8988T (cell line): Measurements from ENCODE around the gene SCN1A.
"Not testable (repeated sequence)": the region's sequence is repeated elsewhere in the genome, so short reads cannot be mapped to it uniquely, and the experiment has no call there.

Source experiments
- DNase-seq: peaks from one replicate; pipeline ENCODE4 v3.0.0; 2011

Gene SCN1A

DNA sequence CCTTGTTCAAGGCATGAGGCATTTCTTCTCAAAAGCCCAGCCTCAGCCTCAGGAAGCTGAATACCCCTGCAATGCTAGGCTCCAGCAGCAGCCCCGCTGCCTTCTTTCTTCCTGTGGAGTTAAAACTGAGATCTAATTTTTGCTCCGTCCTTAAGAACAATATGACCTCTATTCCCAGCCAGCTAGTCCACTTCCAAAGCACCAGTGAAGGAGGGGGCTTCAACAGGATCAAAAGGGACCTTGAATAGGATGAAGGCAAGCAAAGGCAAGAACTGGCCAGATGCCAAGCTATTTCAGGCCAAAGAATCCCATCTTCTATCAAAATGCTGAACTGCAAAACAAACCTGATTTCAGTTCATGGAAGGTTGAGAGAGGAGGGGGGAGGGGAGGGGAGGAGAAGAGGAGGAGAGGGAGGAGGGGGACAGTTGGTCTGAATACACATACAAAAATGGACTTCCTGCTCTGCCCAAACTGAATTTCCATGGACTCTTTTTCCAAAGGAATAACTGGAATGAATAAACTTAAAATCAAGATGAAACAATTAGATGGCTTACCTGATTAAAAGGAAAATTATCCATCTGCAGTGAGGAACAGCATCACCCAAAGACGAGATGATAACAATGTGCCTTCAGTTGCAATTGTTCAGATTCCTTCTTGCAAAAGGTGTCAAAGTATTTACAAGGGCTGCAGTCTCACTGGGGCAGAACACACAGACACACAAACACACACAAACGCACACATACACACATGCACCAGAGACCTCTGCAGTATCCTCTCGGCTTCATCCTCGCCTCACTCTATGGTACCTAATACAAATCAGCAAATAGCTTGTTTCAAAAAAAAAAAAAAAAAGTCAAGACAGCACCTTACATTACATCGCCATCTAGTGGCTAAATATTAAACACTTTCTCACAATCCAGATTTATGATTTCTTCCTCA is at the start of gene SCN1A:
TSS of gene SCN1A (minus strand) at position 804 of the 939 bp plus-strand sequence. CDS start 54,399 bp downstream, outside the sequence.
- peak; percentile 6 for DNase-seq

DNA sequence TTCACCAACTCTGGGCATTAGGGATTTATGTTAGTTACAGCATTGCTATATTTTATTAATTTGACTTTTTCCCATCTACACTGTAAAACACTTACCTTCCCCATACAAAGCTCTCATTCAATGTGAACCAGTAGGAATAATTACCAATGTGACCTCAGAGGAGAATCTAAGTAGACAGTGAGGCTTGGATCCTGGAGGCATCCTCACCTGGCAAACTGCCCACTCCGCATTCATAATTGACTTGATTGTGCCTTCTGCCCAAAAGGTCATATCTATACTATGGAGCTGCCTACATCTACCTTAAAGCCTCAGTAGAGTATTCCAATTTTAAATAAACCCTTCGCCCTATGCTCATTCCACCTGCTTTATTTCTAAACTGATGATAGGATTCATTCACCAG is 45.4 kb upstream of the SCN1A start:
- no peak for DNase-seq

DNA sequence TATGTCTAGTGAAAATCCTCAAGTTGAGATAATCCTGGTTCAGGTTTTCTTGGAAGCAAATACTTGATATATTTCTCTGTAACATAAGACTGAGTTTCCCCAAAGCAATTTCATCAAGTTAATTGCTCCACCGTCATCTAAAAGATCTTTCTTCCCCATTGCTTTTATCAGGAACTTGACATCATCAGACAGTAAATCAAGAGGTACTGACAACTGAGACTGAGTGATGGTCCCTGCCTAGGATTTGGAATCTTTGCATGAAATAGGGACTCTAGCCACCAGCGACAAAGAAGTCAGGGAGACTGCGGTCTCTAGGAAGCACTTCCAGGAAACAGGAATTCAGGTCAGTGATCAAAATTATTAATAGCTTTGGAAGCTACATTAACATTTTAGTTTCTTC is 43.4 kb upstream of the SCN1A start:
- no peak for DNase-seq

DNA sequence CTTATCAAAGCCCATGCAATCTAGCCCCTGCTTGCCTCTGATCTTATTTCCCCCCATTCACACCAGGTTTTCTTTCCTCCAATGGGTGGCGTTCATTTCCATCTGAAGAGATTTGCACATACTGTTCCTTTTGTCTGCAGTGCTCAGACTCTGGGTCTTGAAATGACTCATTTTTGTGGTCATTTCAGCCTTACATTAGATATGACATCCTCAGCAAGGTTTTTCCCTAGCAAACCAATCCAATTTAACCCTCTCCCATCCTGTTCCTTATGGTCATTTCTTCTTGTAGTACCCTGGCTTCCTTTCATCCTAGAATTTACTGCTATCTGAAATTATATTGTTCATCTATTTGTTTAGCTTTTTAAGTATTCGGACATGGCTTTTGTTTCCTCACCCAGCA is 42.5 kb upstream of the SCN1A start:
- no peak for DNase-seq

DNA sequence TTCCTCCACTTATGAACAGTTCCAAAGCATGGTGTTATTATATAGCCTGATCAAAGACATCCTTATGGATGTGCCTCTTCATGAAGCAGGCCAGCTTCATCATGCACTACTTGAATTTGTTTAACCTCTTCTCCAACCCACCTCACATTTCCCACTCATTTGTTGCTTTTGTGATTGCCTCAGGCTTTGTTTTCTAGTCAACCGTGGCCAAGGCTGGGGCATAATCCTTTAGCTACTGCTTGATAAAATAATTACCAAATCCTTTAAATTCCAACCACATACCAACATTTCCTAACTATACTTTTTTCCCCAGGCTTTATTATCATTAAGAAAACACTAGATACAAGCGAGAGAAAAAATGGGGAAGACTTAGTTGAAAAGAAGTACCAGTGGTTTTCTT is 39.6 kb upstream of the SCN1A start:
- no peak for DNase-seq

DNA sequence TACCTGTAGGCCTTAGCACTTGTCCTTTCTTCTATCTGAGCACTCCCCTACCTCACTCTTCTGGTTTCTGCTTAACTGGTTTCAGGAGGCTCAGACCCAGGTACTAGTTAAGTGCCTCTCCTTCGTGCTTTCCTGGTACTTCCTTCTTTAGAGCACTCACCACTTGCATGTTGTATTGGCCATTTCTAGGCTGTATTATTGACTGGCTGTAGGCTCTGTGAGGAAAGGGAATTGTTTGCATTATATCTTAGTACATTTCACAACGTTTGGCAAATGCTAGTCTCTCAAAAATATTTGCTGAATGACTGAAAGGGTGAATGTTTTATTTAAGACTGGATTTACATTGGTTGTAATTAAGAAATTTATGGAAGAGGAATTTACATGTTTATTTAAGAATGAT is 36.0 kb upstream of the SCN1A start:
- no peak for DNase-seq

DNA sequence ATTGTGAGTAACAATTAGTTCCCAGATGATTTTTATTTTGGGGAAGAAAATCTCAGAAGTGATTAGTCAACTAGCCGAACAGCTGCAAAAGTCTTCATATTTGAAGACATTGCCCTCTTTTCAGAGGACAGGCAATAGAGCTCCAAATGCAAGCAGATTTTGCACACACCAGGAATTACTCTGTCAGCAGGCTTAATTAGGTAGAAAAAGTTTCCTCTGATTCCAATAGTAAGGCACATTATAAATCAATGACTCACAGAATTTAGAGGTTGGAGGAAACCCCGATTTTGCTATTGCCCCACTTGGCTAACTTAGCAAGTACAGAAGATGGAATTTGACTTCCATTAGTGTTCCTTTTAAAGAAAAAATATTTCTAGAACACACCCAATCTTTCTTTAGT is 30.7 kb upstream of the SCN1A start:
- no peak for DNase-seq

DNA sequence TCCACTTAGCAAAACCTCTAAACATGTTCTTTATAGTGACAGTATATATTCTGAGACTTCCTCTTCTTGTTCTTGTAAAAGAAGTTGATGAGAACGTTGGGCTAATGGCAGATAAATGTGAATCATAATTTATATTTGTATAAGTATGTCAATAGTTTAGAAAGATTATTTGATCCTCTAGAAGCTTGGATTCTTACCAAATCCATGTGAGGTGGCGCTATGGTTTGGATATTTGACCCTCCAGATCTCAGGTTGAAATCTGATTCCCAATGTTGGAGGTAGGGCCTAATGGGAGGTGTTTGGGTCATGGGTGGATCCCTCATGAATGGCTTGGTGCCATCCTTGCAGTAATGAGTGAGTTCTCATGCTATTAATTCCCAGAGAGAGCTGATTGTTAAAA is 29.8 kb upstream of the SCN1A start:
- DNase-seq, result no peak

DNA sequence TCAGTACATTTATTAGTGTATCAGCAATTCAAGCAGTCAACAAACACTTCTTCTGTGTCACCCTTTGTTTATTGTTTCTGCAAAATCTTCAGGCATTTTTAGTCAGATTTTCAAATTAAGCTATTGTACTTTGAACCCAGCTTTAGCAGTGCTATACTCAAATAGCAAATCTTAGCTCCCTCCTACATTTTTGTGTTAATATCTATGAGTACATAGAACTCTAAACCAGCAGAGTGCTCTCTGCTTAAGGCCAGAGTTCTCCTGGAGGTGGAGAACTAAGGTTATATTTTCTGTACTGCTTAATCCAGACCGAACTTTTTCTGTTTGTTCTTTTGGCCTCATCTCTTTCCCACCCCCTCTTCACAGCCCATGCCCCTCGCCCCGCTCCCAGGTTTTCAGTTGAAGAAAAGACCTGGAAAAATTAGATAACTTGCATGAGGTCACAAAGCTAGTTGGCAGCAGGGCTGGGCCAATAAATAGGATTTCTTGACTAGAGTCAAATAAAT is 29.2 kb upstream of the SCN1A start:
- no peak for DNase-seq

DNA sequence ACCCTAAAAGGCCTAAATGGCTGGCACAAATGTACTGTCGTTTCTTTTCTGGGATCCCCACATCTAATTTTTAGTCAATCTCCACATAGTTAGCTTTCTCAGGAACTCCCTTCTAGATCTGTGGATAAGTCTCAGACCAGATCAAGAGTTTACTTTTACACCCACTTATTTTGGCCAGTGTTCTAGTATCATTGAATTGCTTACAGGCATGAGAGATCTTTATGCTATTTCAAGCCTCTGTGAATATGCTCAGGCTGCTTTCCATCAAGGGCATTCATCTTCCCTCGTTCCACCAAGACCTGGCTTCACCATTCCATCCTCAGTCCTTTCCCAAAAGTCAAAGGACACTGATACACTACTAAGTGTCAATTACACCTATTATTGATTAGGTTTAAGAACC is 27.8 kb upstream of the SCN1A start:
- no peak for DNase-seq

DNA sequence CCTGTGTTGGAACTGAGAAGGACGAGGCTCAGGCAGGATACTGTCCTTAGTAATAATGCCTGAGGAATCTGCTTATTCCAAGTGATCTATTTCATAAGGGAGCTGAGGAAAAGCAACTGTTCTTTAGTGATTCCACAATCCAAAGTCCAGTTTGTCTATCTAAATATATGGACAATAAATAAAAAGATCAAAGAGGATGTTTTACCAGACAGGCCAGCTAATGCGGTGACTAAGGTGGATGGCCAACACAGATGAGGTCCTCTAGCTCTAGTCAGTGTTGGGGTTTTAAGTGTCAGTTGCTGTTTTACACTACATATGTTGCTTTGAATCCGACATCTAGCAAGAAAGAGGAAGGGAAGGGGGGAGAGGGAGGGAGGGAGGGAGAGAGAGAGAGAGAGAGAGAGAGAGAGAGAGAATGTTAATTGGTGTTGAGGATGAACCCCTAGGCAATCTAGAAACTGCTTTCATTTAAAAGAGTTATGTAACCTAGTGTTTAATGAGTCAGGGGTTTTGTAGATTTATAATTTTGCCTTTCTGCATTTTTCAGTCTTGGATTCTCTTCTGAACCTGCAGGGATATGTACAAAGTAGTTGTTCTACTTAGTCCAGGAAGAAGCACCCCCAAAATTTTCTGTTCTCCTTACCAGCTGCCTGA is 27.0 kb upstream of the SCN1A start:
- DNase-seq, result no peak

DNA sequence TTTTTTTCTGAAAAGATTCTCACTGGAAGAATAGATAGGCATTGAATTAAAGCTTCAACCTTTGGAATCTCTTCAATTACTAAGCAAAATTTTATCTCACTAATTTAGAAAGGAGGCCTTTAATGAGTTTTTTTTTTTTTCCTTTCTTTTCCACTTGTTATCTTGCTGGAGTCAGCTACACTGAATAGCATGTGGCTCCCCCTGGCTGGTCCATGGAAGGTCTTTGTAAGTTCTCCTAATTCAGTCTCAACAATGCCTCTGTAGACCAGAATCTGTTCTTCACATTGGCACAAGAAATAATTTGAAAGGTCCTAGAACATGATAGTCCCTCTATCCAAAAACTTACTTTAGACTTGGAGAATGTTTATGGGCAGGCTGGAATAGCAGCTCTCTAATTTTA is 24.2 kb upstream of the SCN1A start:
- no peak for DNase-seq

DNA sequence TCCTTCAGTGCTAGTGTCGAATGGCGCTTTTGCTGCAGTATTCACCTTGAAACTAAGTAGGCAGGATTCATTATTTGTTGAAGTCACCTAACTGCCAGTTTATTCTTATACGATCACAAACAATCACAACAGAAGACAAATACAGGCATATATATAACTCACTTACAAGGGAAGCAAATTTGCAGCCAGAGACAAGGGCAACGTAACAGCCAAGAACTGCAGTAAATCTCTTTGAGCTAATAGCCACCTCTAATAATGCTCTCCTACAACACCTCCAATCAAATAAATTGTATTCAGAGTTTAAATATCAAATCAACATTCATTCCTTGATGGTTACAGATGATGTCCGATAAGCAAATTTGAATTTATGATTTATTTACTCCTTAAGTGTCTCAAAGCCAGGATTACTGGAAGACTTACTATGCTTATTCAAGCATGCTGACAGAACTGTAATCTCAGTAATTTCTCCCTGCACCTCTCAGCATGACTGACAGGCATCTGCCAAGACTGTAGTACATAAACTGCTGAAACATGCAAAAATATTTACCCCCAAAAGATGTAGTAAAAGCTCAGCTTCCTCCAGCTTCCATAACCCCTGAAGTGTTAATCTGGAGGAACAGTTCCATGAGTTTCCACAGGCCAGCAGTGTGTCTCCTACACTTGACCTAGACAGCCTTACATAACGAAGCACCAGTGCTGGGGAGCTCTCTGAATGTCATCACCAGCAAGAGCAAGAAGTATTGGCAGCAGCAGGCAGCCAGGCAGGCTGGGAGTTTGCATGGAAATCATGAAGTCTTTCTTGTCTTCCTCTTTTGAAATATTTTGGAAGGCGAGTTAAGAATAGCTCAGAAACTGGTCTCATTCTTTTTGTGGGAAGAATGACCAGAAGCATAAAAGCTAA is 20.9 kb upstream of the SCN1A start:
- DNase-seq, result no peak

DNA sequence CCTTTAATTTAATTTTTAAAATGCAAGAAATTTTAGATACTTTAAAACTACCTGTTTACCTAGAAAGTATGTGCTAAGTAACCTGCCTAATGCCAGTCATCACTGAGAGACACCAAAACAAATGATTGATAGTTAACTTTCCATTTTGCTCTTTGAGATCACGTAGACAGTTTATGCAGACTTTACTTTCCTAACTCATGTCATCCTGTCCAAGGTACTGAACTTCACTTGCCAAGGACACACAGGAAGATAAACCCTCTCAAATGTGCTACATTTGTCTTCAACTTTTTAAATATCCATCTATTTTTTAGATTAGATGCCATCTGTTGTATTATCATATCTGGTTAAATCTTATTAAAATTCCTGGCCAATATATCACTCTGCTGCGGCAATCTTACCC is 20.1 kb upstream of the SCN1A start:
- no peak for DNase-seq

DNA sequence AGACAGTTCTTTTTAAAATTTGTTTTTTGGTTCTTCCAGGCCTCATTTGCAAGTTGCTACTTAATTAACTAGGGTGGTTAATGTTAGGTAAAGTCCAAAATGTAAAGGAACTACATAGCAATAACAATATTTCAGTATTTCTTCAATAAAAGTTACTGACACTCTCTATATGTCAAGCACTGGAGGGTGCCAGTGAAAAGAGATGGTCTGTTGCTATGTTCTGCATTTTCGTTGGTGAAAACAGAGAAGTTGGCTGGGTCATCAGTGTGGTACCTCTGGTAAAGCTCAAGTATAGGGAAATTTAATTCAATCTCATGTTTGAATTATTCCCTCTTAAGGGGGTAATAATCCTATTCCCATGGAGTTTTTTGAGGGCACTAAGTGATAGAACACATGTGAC is 16.3 kb upstream of the SCN1A start:
- DNase-seq, result no peak

DNA sequence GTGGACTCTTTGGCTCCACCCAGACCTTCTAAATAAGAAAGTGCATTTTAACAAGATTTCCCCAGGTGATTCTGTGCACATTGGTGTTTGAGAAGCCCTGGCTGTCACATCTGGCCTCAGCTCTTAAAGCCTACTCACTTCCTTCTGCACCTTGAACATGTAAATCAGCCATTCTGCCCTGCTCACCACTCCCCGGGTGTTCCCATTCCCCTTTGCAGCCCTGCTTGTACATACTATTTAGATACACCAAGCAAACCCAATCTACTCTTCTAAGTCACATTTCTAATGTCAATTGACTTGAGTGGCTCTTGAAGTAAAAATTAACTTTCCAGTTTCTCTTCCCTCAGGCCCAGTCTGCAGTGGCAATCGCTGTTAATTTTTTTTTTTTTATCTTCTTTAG is 13.1 kb upstream of the SCN1A start:
- DNase-seq, result no peak

DNA sequence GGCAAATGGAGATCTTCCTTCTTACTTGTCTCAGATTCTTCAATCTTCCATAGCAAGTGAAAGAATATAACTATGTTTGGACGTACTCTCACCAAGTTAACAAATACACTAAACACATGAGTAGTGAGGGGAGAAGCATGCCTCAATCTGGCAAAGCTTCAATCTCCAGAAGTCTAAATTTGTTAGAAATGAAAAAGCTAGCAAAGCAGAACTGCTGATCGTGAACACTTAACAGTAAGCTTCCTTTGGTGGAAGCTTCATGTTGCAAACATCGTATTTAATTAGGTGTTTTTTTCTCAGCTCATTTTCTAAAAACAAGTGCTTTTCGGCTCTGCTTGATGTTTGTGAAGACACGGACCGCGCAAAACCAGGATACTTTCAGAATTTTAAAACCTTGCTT is 12.7 kb upstream of the SCN1A start:
- DNase-seq, result no peak

DNA sequence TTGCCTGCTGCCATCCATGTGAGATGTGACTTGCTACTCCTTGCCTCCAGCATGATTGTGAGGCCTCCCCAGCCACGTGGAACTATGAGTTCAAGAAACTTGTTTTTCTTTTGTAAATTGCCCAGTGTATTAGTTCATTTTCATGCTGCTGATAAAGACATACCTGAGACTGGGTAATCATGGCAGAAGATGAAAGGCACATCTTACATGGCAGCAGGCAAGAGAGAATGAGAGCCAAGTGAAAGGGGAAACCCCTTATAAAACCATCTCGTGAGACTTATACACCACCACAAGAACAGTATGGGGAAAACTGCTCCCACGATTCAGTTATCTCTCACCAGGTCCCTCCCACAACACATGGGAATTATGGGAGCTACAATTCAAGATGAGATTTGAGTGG is 11.7 kb upstream of the SCN1A start:
- not testable (repeated sequence) for DNase-seq

DNA sequence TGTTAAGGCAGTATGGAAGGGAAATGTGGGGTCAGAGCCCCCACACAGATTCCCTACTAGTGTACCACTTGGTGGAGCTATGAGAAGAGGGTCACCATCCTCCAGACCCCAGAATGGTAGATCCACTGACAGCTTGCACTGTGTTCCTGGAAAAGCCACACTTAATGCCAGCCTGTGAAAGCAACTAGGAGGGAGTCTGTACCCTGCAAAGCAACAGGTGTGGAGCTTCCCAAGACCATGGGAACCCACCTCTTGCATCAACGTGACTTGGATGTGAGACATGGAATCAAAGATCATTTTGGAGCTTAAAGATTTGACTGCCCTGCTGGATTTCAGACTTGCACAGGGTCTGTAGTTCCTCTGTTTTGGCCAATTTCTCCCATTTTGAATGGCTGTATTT is 10.8 kb upstream of the SCN1A start:
- DNase-seq, result no peak

DNA sequence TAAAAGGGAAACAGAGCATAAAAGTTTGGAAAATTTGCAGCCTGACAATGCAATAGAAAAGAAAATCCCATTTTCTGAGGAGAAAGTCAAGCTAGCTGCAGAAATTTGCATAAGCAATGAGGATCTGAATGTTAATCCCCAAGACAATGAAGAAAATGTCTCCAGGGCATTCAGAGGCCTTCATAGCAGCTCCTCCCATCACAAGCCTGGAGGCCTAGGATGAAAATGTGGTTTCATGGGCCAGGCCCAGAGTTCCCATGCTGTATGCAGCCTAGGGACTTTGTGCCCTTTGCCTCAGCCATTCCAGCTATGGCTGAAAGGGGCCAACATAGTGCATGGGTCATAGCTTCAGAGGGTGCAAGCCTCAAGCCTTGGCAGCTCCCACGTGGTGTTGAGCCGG is 10.3 kb upstream of the SCN1A start:
- DNase-seq, result no peak

DNA sequence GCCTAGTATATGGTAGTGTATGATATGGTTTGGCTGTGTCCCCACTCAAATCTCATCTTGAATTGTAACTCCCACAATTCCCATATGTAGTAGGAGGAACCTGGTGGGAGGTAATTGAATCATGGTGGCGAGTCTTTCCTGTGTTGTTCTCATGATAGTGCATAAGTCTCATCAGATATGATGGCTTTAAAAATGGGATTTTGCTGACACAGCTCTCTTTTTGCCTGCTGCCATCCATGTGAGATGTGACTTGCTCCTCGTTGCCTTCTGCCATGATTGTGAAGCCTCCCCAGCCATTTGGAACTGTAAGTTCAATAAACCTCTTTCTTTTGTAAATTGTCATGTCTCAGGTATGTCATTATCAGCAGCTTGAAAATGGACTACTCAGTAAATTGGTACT is 9.5 kb upstream of the SCN1A start:
- no peak for DNase-seq

DNA sequence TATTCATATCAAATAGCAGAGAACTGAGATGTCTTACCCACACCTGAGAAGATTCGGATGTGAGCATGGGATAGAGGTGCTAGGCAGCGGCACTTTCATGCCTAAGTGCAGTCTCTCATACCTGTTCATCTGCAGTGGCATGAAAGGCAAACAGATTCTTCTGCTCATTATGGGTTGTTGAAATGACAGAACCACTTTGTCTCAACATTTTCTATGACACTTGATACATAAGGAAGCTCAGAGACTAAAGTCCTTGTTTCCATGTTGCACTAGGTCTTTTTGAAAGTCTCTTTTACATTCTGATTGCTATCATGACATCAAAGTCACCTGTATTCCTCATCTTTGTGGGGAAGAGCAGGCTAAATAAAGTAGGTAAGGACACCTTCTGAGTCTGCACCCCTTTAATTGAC is 8.0 kb upstream of the SCN1A start:
- no peak for DNase-seq

DNA sequence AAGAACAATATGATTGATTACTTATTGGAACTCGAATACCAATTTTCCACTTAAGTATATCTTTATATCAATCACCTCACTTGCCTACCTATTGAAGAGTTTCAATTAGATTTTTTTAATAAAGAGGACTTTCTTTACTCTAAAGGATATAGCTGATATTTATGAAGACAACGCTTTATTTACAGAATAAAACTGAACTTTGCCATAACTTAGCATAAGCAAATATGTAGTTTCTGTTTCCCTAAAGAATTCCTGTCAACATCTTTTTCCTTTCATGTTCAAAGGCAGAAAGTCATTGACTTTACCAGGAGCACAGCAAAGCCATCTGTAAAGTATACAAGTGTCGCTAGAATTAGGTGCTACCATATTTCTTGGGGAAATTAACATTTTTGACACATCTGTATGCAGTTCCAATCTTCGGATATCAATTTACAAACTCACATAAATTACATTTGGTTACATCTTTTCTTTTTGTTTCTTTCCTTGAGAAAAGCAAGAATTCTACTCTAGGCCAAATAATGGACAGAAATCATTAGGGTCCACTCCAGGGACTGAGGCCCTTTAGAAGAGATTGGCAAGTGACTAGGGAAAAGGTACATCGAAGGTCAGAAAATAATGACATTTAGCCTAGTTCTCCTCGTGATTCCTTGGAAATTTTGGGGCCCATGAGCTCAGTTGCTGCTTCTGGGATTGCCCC is 7.5 kb upstream of the SCN1A start:
- no peak for DNase-seq
